Endometrial microvascular endothelial cells (primary cell): ENCODE data around the gene WDPCP. TPM values are rescaled to one million over a fixed set of nuclear protein-coding genes. Genes with fewer than 3 reads are reported as not detected.

ENCODE experiments used
- in situ Hi-C: cut with HindIII; loops from 2 replicates; pipeline ENCODE4 v1.10.0; 2017; ENCODE audit warnings: low sequenced_read_pairs, low pct_unique_long_range_greater_than_20kb; ENCODE audit errors: inconsistent ontology term
- total RNA-seq: library from RNA; depleted of rRNA; stranded (reverse); fragments of >200 nt; gene quantifications from one replicate; pipeline ENCODE4 v1.2.3, GENCODE V29; 2015; ENCODE audit errors: inconsistent ontology term

Gene WDPCP
- total RNA-seq, 1 donor from 2014 or later = 3.2 TPM

DNA sequence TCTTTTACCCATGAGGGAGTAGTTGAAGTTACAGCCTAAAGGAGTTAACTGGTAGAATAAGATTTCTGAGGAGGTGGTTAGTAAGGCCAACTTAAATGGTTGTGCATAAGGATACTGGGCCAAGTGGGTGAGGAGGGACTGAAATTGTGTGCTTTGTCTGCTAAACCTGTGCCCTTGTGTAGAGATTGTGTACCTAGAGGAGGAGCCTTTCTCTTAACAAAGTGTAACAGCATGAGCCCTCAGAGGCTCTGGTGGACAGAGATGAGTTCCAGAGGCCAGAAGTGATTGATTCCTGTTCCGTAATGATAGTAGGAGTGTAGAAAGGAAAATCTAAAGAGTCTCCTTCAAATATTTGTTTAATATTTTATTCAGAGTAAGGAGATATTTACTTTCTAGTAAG lies 494.8 kb downstream of the WDPCP start:
- in situ Hi-C loops = no loop called here

DNA sequence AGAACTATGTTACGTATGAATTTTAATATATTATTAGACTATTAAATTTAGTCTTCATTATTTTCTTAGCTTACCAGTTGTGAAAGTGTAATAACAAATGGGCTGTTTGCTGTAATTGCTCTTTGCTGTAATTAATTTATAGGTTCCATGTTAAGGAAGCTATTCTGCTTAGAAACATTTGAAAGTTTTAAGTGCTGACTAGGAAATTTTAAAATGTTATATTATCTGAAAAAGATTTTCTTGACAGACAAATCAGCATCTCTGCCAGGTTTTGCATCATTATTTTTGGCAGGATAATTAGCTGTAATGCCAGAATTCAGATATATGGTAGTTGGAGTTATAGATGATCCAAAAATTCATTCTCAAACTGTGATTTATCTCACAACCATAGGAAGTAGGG lies 495.4 kb downstream of the WDPCP start:
- in situ Hi-C loops = no loop called here

- in situ Hi-C loops = no loop called here
Observed at GRCh38 chr2:63092401-63092800, 495.9 kb downstream of the WDPCP start.

GRCh38 chr2:63086687-63087086 lies 501.6 kb downstream of the WDPCP start:
- in situ Hi-C loops = no loop called here

DNA sequence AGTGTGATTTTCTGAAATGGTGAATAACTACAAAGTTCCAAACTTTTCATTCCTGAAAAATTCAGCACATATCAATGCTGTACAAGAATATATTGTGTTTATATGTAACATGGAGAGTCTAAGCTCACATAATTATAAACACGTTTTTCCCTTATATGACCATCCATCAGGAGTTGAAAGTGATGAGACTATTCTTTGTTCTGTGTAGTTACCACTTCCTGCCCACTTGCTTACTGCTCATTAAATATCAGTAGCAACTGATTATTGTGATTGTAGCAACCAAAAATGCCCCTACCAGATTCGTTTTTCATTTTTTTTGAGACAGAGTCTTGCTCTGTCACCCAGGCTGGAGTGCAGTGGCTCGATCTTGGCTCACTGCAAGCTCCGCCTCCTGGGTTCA lies 506.9 kb downstream of the WDPCP start:
- in situ Hi-C loops = no loop called here

DNA sequence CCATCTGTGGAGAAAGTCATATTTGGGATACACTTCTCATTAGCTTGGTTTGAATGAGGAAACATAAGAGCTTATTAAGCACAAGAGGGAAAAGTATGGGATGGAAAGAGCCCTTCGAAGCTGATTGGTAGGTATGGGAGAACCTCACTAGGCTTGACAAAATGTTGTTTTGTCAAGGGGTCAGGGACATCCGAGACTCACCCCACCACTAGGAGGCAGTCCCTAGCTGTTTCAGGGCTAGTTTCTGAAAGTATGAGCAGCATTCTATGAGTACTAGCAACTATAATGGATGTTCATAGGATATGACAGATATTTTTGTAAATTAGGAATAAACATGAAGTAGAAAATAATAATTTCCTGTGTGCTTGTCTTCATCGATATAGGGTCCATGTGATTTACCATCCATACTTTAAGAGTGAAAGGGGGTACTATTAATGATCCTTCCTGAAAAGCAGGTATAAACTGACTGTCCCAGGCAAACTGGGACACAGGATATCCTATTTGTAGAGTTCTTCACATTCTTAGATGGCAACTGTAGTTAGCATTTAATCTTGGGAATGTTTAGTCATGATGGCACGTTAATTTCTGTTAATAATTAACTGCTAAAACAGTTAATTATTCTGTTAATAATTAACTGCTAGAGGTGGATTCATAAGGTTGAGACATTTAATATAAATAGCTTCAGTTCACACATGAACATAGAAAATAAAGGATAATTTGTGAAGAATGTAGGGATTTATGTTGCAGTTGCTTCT lies 509.2 kb downstream of the WDPCP start:
- in situ Hi-C loops = no loop called here

GRCh38 chr2:63074399-63074798 lies 513.9 kb downstream of the WDPCP start:
- in situ Hi-C loops = loop anchor here (25.0 kb wide), 2 partner anchors 237 to 363 kb away; no protein-coding TSS in a partner anchor

DNA sequence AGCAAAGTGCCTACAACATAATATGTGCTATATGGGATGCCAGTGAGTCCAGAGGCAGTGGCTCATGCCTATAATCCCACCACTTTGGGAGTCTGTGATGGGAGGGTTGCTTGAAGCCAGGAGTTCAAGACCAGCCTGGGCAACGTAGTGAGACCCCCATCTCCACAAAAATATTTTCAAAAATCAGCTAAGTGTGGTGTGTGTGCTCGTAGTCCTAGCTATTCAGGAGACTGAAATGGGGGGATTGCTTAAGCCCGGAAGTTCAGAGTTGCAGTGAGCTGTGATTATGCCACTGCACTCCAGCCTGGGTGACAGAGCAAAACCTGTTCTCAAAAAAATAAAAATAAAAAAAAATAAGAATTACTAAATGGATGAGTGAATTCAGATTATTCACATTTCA lies 514.3 kb downstream of the WDPCP start:
- in situ Hi-C loops = loop anchor here (25.0 kb wide), 2 partner anchors 237 to 363 kb away; no protein-coding TSS in a partner anchor

DNA sequence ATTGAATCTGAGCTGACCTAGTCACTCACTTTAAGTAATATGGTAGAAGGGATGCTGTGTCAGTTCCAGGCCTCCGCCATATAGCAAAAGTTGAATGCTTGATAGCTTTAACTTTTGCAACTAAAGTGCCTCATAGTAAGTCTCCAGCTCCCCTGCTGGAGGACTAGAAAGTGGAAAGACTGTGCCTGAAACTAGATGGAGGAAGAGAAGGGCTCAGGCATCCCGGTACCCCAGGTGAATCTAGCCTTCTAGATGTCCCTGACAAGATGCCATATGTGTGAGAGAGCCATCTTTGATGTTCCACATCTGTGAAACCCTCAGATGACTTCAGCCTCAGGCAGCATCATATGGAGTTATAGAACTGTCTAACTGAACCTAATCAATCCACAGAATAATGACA lies 516.6 kb downstream of the WDPCP start:
- in situ Hi-C loops = loop anchor here (25.0 kb wide), 2 partner anchors 234 to 366 kb away; no protein-coding TSS in a partner anchor

Other genes with a start within 250 kb of the WDPCP start
- gene MDH1, start 486 bp upstream of the WDPCP start, total RNA-seq = 151 TPM